DMS53 treated with DMSO at 0.1 percent for 48 hours (cell line): Measurements from ENCODE around the gene ZFP36.
"Not testable (repeated sequence)": the region's sequence is repeated elsewhere in the genome, so short reads cannot be mapped to it uniquely, and the experiment has no call there.

ENCODE experiments used
- DNase-seq: peaks from one replicate; lab custom pipeline; 2025; ENCODE audit not compliant: unreplicated experiment; lab: John Stamatoyannopoulos, UW

Gene ZFP36

GRCh38 chr19:39406656-39407409 lies at the start of gene ZFP36:
Gene ZFP36, plus strand, starts transcription at chr19:39406847. Its CDS starts 58 bp downstream, at chr19:39406905.
- peak; percentile 74 for DNase-seq

GRCh38 chr19:39359026-39359425 lies 47.6 kb upstream of the ZFP36 start:
- no peak for DNase-seq

- DNase-seq: no peak
Measured at GRCh38 chr19:39360599-39360998, 46.0 kb upstream of the ZFP36 start.

GRCh38 chr19:39362682-39363657 lies 43.7 kb upstream of the ZFP36 start:
- DNase-seq: no peak

GRCh38 chr19:39363901-39364457 lies 42.7 kb upstream of the ZFP36 start:
- DNase-seq: no peak

- no peak for DNase-seq
Measured at GRCh38 chr19:39365531-39365930, 41.1 kb upstream of the ZFP36 start.

- no peak for DNase-seq
Measured at GRCh38 chr19:39369200-39369599, 37.4 kb upstream of the ZFP36 start.

- DNase-seq: no peak
Measured at GRCh38 chr19:39370735-39371134, 35.9 kb upstream of the ZFP36 start.

GRCh38 chr19:39372047-39372802 lies 34.4 kb upstream of the ZFP36 start:
- DNase-seq: no peak

GRCh38 chr19:39372941-39373340 lies 33.7 kb upstream of the ZFP36 start:
- no peak for DNase-seq

GRCh38 chr19:39375929-39376328 lies 30.7 kb upstream of the ZFP36 start:
- DNase-seq: no peak

GRCh38 chr19:39377373-39378362 lies 29.0 kb upstream of the ZFP36 start:
- no peak for DNase-seq

GRCh38 chr19:39379366-39379765 lies 27.3 kb upstream of the ZFP36 start:
- DNase-seq: not testable (repeated sequence)

GRCh38 chr19:39379865-39380396 lies 26.7 kb upstream of the ZFP36 start:
- no peak for DNase-seq

GRCh38 chr19:39380521-39381502 lies 25.8 kb upstream of the ZFP36 start:
- DNase-seq: no peak

- DNase-seq: no peak
Measured at GRCh38 chr19:39381910-39382611, 24.6 kb upstream of the ZFP36 start.

- no peak for DNase-seq
Measured at GRCh38 chr19:39382991-39383828, 23.4 kb upstream of the ZFP36 start.
